HL-60 (cell line): ENCODE results near the gene FAAP20.
A peak's percentile ranks its signal among the peaks of the same experiment; 100 is the strongest.

Source experiments
- DNase-seq, 2 experiments: peaks; one replicate each; pipeline ENCODE4 v3.0.0-alpha.2; 2010 to 2020; ENCODE audit warnings: low read depth in 1 of 2, low spot score in 1 of 2
- H3K27ac ChIP-seq: fragments of 250-450 bp; sonication (Bioruptor Pico); replicated peaks from 2 replicates; pipeline ENCODE4 v1.5.1; 2020; ENCODE audit warnings: mild to moderate bottlenecking, moderate library complexity
- H3K27me3 ChIP-seq: fragments of 250-450 bp; sonication (Bioruptor Pico); 2 replicates; pipeline ENCODE4 v1.5.1; 2021; ENCODE audit warnings: mild to moderate bottlenecking, moderate library complexity; ENCODE audit not compliant: insufficient read depth, poor library complexity, severe bottlenecking
- H3K4me3 ChIP-seq: replicated peaks from 2 replicates; pipeline ENCODE4 v1.5.1; 2011; ENCODE audit warnings: mild to moderate bottlenecking, control low read depth, low read length; ENCODE audit not compliant: insufficient read depth
- GABPA ChIP-seq: IDR thresholded peaks from 2 replicates; pipeline ENCODE4 v1.6.1; 2012; ENCODE audit warnings: low read depth
- POLR2AphosphoS5 ChIP-seq: IDR thresholded peaks from 2 replicates; pipeline ENCODE4 v1.6.1; 2012; ENCODE audit warnings: low read depth
- REST ChIP-seq: IDR thresholded peaks from 2 replicates; pipeline ENCODE4 v1.6.1; 2012; ENCODE audit warnings: low read depth; ENCODE audit not compliant: insufficient replicate concordance
- SPI1 ChIP-seq: IDR thresholded peaks from 2 replicates; pipeline ENCODE4 v1.6.1; 2012; ENCODE audit warnings: low read depth, mild to moderate bottlenecking, borderline replicate concordance
- TF ChIP-seq, protein P1 (sequence below): IDR thresholded peaks from one replicate; pipeline ENCODE4 v1.5.1; 2011; ENCODE audit warnings: low read length, control low read depth, inconsistent platforms; ENCODE audit not compliant: insufficient read depth

FAAP20 gene

GRCh38 chr1:2204415-2205190, 10.0 kb upstream of the FAAP20 start:
- Histone ChIP-seq H3K27me3 (no peaks in the 10 kb centered on the region), H3K4me3 (peak overlapping the region; percentile 37), H3K27ac (no peak overlapping the region)
- DNase-seq = peak; percentile 66 to 76
- TF ChIP-seq SPI1 (no peak; the same call in 1 of the 2 replicates), POLR2AphosphoS5 (no peak), GABPA (no peak), REST (no peak)
- TF ChIP-seq, protein P1, sequence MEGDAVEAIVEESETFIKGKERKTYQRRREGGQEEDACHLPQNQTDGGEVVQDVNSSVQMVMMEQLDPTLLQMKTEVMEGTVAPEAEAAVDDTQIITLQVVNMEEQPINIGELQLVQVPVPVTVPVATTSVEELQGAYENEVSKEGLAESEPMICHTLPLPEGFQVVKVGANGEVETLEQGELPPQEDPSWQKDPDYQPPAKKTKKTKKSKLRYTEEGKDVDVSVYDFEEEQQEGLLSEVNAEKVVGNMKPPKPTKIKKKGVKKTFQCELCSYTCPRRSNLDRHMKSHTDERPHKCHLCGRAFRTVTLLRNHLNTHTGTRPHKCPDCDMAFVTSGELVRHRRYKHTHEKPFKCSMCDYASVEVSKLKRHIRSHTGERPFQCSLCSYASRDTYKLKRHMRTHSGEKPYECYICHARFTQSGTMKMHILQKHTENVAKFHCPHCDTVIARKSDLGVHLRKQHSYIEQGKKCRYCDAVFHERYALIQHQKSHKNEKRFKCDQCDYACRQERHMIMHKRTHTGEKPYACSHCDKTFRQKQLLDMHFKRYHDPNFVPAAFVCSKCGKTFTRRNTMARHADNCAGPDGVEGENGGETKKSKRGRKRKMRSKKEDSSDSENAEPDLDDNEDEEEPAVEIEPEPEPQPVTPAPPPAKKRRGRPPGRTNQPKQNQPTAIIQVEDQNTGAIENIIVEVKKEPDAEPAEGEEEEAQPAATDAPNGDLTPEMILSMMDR = no peak

- TF ChIP-seq, protein P1 = no peak
- TF ChIP-seq SPI1 = no peak
- TF ChIP-seq GABPA = no peak
- TF ChIP-seq REST = no peak
- no peak for TF ChIP-seq POLR2AphosphoS5
- Histone ChIP-seq H3K27ac (no peak overlapping the region), H3K4me3 (no peak overlapping the region)
Observed at GRCh38 chr1:2203671-2204414, 9.3 kb upstream of the FAAP20 start.

DNA sequence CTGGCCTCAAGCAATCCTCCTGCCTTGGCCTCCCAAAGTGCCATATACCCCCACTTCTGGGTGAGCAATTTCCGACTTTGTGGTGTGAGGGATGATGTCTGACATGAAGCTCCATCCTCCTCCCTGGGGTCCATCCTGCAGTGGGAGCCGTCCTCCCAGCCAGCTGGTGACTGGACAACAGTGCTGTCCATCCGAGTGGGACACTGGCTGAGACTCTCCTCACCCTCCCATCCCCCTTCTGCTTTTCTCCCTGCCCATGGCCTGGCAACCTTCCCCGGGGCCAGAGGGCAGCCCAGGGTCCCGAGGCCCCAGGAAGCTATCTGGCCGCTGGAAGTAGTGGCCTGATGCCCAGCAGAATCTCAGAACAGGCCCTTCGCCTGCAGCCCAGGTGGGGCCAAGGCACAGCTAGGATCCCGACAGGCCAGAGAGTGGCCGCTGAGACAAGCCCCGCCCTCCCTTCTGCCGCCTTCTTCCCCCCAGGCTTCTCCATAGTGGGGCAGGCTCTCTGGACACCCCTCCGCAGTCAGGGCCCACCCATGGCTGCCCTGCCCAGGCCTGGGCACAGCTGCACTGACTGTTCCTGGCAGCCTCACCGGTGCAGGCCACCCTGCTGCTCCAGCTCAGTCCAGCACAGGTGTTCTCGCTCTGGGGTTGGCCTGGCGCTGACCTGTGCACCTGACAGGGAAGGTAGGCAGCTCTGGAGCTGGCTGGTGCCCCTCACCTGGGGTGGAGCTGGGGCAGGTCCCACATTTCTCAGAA, 8.4 kb upstream of the FAAP20 start:
- Histone ChIP-seq H3K27ac (no peak overlapping the region), H3K4me3 (no peak overlapping the region), H3K27me3 (peaks cover 2% of the 10 kb centered on the region)
- TF ChIP-seq POLR2AphosphoS5 = no peak
- TF ChIP-seq GABPA = no peak
- no peak for TF ChIP-seq SPI1
- TF ChIP-seq, protein P1 = no peak
- no peak for TF ChIP-seq REST
- no peak for DNase-seq

More at GRCh38 chr1:2203671-2204414, 9.3 kb upstream of the FAAP20 start:
- H3K27me3 ChIP-seq = peaks cover 2% of the 10 kb centered on the region
- no peak for DNase-seq
